Measurements from ENCODE around the gene KRTAP4-4.

- TF ChIP-seq POLR2A (IDR thresholded peaks at IDR 0.05; ENCODE audit: low read length) (no peak), GATA1 (IDR thresholded peaks at IDR 0.05; ENCODE audit: low read depth, low read length) (no peak)
Measured at GRCh38 chr17:41118721-41119120, 41.8 kb downstream of the KRTAP4-4 start.

Data from erythroblast (primary cell).